ENCODE data around the gene ZCCHC7.
"Not testable (repeated sequence)": the region's sequence is repeated elsewhere in the genome, so short reads cannot be mapped to it uniquely, and the experiment has no call there.

Gene ZCCHC7

DNA sequence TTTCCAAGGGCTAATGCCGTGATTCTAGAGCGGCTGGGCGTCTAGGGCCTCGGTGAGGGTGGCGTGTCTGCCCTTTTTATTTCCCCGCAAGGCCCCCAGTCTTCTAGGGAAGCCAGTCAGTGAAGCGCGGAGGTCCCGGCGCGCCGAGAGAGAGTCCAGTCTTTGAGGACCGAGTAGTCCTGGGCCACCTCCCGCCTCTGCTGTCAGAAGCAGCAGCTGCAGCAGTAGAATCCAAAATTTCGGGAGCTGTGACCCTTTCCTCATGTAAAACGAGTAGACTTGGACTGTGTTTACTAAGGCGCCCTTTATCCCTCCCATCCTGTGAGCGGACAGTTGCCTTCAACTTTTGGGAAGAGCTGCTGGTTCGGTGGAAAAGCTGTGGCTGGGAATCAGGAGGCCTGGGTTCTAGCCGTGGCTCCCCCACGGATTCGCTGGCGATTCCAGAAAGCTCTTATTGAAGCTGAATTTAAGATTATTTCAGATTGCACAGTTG is 515 bp downstream of the ZCCHC7 start:
- DNase-seq (ENCODE audit: low read depth in 2 of 2), result not testable (repeated sequence)

DNA sequence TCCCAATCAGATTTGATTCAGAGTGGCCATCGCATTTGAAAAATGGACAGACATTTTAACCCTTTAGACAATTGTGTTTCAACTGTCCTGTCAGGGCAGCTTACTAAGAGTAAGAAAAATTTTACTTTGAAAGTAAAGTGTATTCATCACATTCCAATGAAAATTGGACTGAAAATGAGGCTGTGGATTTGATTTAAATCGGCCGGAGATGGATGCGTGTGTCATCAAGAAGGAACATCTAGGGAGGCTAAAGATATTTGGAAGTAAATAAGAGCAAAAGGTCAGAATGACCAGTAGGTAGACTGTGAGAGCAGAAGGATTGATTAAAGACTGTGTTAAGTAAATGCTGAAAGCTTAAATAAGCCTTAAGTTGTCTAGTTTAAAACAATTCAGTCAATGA is 1.5 kb downstream of the ZCCHC7 start:
- DNase-seq (ENCODE audit: low read depth in 2 of 2), result no peak

DNA sequence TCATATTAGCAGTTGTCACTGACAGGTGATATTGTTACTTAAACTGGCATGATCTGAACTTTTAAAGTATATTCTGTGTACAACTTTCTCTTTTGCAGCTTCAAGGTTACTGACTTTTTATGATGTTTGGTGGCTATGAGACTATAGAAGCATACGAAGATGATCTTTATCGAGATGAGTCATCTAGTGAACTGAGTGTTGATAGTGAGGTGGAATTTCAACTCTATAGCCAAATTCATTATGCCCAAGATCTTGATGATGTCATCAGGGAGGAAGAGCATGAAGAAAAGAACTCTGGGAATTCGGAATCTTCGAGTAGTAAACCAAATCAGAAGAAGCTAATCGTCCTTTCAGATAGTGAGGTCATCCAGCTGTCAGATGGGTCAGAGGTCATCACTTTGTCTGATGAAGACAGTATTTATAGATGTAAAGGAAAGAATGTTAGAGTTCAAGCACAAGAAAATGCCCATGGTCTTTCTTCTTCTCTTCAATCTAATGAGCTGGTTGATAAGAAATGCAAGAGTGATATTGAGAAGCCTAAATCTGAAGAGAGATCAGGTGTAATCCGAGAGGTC is 5.9 kb downstream of the ZCCHC7 start:
- no peak for DNase-seq (ENCODE audit: low read depth in 2 of 2)

DNA sequence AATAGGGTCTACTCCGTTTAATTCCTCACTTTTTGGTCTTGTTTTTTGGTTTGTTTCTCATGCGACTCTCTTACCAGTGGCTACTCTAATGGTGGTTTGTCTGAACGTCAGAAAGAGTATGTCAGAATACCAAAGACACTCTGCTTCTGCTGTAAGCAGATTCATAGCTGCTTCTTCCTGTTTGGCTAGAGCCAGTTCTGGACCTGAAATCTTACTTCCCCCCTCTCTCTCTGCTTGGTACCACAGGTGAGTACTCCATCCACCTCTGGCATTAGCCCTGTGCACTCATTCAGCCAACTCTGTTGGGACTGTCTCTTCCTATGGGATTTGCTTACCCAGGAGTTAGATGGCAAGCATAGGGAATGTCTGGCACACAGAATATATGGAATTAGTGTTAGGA is 6.6 kb downstream of the ZCCHC7 start:
- DNase-seq (ENCODE audit: low read depth in 2 of 2), result no peak

DNA sequence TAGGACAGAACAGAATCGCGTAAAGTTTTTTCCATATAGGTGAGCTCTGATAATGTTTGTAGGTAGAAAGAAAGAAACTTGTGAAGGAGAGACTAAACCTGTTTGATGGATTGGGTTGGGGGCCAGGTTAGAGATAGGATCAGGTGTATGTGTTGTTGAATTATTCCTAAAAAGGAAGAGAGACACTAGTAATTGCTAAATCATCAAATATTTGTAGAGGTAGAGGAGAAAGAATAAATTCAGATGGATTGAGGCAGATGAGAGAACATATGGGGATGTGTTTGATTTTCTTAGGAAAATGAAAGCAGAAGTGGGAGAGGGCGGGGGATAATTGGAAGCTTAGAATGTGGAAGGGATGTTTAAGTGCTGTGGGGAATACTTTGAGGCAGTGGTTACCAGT is 7.7 kb downstream of the ZCCHC7 start:
- DNase-seq (ENCODE audit: low read depth in 2 of 2), result no peak

DNA sequence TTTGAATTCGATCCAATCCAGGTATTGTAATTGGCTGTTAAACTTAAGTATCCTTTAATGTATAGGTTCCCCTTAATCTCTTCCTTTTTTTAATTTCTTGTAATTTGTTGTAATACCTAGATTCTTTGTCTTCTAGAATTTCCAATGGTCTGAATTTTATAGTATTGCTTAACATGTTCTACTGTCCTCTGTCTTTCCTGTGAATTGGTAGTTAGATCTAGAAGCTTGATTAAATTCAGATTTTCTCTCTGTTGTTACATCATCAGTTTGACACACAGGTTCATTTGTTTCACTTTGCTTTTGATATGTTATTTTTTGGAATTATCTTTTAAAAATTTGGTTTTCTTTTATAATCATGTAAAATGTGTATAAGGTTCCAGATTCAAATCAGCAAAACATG is 13.8 kb downstream of the ZCCHC7 start:
- no peak for DNase-seq (ENCODE audit: low read depth in 2 of 2)

DNA sequence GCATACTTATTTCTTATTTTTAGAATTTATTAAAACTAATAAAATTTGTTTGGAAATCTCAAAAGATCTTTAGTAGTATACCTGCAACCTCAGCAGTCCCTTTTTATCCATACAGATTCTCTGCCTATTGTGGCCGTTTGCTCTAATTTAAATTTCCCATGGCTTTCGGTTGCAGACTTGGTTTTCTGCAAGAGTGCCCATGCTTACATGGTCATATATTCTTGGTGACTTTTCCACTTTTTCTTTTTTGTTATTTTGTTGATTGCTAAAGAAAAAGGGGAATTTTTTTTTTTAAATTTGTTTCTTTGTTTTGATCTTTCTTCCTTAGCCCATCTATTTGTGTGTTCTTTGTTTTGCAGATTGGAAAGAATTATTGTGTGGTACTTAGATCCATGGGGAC is 20.6 kb downstream of the ZCCHC7 start:
- DNase-seq (ENCODE audit: low read depth in 2 of 2), result no peak

DNA sequence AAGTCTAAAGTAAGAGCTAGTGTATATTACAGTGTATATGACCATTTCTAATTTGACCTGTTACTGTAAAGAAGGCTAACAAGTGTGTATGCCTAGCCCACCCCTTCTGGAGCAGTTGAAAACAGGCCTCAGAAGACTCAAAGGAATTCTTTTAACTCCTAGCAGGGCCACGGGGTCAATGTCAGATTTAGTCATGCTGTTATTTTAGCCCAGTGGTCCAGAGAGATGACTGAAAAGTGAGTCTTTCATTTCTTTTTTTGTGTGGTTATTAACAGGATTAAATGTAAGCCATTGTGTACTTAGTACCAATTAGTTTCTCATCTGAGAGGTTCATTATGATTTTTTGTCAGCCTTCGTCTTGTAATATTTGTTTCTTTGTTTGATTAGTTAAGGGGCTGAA is 24.4 kb downstream of the ZCCHC7 start:
- DNase-seq (ENCODE audit: low read depth in 2 of 2), result no peak

DNA sequence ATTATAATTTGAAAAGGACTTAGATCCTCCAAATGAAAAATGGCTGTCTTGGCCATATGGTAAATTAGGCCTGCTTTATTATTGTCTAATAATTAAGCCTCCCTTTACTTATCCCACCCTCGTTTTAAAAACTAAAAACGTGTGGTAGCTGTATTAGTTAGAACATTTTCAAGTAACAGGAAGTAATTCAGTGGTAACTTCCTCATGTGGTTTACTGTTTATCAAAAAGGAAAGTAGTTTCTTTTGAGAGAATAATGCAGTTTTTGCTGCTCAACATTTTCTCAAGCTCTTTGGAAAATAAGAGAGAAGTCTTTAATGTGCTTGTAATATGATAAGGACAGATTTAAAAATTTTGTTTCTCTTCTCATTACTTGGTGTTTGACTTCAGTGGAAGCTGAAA is 26.0 kb downstream of the ZCCHC7 start:
- no peak for DNase-seq (ENCODE audit: low read depth in 2 of 2)

DNA sequence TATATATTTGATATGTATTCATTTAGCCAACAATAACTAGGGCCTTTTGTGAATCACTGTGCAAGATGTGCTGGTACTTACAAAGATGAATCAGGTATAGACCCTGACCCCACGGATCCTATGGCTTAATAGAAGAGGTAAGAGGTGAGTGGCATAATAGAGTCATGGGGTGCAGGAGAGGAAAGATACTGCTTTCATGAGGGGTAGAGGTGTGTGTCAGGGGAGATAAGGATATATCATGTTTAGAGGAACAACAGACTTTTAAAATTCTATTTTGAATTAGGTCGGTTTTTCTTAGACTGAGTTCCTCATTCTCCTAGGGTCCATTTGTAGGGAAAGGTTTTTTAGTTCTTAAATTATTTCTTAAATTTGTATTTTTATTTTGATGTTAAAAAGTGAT is 27.8 kb downstream of the ZCCHC7 start:
- no peak for DNase-seq (ENCODE audit: low read depth in 2 of 2)

DNA sequence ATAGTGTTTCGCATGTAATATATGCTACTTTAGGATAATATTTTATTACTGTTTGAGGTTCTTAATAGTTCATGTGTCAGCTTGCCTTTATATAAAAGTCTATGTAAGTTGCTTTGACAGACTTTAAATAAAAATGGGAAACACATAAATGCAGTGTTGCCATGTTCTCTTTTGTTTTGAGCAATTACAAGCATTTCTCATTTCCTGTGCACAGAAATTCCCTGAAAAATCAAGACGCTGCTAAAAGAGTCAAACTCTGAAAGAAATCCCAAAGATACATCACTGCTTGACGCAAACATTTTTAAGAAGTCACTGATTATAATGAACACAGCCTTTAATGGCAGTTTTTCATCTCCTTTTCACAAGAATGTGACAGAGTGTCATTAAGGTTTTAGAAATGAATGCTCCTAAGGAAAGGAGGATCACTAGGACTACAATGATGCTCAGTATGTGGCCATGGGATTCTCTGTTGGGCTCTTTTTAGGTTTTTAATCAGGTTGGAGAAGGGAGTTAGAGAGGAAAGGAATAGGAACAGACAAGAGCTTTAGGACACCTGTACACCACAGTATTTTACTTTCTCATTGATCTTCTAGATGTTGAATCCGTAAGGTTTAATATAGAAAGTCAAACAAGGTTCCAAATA is 29.4 kb downstream of the ZCCHC7 start:
- no peak for DNase-seq (ENCODE audit: low read depth in 2 of 2)

DNA sequence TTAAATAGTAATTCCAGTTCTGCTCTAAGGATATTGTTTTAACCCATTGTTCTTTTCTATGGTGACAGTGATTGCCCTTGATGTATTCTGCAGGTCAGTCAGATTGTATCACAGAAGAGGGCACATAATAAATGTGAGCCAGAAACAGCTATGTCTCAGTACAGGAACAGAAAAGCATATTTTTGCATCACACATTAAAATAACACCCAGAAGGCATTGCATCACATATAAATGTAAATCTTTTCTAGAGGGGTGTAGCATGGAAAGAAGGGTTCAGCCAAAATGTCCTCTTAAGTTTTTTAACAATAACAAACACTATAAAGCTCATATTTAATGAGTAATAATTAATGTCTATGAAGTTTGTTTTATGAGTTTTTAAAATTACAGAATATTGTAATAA is 30.0 kb downstream of the ZCCHC7 start:
- no peak for DNase-seq (ENCODE audit: low read depth in 2 of 2)

DNA sequence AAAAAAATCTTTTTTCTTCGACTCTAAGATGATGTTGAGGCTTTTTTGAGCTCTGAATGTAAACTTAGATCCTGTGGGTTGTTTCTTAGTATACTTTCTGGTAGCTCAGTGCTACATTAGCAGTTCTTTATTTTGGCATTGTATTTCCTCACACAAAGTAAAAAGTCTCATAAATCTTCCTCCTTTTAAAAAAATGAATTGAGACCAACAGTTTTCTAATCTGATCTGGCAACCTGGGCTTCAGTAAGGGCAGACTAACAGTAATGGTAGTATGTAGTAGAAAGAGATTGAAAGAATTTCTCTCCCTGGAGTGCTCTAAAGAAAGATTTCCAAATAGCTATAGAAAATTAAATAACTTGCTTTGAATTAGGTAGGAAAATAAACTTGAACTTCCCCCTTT is 31.4 kb downstream of the ZCCHC7 start:
- DNase-seq (ENCODE audit: low read depth in 2 of 2), result no peak

DNA sequence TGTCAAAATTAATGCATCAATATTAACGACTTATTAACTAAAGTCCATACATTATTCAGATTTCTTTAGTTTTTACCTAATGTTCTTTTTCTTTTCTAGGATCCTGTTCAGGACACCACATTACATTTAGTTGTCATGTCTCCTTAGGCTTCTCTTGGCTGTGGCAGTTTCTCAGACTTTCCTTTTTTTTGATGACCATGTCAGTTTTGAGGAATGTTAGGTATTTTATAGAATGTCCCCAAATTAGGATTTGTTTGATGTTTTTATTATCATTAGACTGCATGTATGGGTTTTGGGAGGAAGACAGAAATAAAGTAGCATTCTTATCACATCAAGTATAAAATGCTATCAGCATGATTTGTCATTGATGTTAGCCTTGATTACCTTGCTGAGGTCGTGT is 32.0 kb downstream of the ZCCHC7 start:
- no peak for DNase-seq (ENCODE audit: low read depth in 2 of 2)

DNA sequence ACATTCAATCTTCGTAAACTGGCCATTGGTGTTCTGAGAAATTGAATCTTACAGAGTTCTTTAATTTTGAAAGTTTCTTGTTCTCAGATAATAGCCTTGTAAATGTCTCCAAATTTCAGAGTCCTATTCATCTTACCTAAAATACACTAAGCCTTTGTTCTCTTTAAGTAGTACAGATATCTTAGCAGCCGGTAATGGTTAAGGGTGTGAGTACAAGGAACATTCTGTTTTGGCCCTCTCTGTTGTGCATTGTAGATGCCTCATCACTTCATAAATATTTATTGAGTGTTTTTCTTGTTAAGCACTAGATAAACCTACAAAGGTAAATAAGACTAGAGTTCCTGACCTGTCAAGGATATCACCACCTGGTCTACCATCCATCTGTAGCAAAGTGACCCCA is 35.2 kb downstream of the ZCCHC7 start:
- DNase-seq (ENCODE audit: low read depth in 2 of 2), result no peak

DNA sequence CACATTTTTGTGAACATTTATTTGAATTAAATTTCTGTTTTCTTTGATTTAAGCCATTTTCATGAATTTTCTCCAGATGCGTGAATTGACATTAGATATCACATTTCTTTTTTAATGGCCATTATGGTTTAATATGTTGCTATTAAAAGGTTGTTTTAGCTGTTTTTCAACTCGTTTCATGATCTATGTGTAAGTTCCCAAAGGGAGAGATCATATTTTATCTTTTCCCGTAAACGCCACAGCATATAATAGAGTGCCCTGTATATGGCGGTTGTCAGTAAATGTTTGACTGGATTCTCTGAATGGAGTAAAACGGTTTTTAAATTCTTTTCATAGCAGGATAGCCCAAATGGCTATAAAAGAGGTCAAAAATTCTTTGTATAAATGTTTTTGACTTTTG is 35.8 kb downstream of the ZCCHC7 start:
- no peak for DNase-seq (ENCODE audit: low read depth in 2 of 2)

DNA sequence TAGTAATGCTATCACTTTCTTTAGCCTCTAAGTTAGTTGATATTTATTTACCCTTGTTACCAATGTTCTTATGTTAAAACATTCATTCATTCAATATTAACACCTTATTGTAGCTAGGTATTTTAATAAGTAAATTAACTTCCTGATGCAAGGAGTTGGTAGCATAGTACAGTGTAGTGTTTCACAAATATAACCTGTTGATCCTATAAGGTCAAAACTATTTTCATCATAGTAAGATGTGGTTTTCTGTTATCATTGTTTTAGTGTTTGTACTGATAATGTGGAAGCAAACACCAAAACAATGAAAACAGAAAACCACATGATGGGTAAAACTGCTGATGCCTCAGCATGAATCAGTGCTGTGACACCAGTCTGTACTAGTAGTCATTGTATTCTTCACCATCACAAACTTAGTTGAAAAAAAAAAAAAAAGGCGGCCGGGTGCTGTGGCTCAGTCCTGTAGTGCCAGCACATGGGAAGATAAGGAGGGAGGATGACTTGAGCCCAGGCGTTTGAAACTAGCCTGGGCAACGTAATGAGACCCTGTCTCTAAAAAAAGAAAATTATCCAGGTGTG is 36.5 kb downstream of the ZCCHC7 start:
- DNase-seq (ENCODE audit: low read depth in 2 of 2), result no peak

DNA sequence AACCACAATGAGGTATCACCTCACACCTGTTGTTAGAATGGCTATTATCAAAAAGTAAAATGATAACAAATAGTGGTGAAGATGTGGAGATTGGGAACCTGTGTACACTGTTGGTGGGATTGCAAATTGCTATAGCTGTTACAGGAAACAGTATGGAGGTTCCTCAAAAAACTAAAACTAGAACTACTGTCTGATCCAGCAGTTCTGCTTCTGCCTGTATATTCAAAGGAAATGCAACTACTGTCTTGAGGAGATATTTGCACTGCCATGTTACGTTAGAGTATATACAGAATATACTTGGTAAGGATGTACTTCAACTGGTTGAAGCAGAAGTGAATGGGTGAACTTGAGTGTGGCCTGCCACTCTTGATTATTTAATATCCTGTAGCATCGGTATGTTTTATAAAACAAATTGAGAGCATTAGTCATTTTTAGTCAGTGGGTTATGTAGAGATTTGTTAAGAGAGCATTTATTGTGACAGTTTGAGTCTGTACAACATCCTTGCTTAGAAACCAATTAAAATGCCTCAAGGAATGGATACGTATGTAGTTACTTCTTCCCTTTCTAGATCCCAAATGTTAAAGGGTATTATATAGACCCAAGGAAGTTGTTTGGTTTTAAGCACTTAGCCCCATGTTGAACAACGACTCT is 37.5 kb downstream of the ZCCHC7 start:
- no peak for DNase-seq (ENCODE audit: low read depth in 2 of 2)

DNA sequence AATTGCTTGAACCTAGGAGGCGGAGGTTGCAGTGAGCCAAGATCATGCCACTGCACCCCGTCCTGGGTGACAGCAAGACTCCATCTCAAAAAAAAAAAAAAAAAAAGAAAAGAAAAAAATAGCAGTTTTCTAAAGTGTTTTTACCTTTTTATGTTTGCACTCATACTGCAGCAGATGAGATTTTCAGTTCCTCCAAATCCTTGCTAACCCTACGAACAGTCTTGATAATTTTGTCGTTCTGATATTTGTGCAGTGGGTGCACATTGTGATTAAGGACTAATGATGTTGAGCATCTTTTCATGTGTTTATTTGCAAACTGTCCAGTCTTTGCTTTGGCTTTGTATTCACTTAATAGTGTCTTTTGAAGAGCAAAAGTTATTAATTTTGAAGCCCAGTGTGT is 42.9 kb downstream of the ZCCHC7 start:
- DNase-seq (ENCODE audit: low read depth in 2 of 2), result no peak

DNA sequence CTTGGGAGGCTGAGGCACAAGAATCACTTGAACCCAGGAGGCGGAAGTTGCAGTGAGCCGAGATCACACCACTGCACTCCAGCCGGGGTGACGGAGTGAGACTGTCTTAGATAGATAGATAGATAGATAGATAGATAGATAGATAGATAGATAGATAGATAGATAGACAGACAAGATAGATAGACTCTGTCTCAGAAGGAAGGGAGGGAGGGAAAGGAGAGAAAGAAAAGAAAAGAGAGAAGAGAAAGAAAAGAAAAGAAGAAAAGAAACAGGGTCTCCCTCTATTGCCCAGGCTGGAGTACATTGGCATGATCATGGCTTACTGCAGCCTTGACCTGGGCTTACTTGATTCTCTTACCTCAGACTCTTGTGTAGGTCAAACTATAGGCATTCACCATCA is 44.0 kb downstream of the ZCCHC7 start:
- not testable (repeated sequence) for DNase-seq (ENCODE audit: low read depth in 2 of 2)

DNA sequence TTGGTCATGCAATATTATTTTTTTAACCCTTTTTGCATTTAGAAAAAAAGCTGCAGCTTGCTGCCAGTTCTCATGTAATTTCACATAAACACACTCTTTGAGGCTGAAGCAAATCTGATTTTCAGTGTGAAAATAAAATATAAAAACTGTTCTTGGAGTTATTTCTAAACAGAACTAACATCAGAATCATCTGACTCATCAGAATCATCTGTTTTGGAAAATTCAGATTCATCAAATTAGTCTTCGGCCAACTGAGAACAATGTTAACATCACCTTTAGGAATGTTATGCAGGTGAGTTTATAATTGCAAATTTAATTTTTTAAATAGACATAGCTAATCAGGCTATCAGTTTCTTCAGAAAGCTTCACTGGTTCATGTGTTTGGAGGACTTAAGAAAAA is 45.3 kb downstream of the ZCCHC7 start:
- no peak for DNase-seq (ENCODE audit: low read depth in 2 of 2)

DNA sequence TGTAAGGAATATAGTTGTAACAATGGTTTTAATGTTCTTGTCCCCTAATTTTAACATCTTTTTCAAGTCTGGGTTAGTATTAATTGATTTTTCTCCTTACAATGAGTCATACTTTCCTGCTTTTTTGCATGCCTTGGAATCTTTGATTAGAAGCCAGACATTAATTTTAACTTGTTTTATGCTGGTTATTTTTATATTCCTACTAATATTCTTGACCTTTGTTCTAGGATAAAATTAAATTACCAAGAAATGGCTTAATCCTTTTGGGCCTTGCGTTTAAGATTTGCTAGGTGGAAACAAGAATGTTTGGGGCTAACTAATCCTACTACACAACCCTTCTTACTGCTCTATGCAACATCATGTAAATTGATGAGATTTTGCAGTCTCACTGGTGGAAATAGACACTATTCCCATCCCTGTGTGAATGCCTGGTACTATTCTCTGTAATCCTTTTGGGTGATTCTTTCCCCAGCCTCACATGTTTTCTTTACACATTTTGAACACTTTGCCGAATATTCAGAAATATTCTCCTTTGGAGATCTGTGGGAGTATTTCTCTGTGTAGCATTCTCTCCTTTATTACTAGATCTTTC is 47.2 kb downstream of the ZCCHC7 start:
- DNase-seq (ENCODE audit: low read depth in 2 of 2), result no peak

DNA sequence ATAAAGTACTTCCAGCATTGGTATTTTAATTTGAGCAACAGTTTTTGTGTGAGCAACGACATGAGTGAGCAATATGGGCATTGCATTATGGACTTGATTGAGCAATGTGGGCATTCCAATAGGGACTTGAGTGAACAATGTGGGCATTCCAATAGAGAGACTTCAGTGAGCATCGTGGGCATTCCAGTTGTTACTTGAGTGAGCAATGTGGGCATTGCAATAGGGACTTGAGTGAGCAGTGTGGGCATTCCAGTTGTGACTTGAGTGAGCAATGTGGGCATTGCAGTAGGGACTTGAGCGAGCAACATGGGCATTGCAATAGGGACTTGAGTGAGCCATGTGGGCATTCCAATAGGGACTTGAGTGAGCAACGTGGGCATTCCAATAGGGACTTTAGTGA is 52.2 kb downstream of the ZCCHC7 start:
- no peak for DNase-seq (ENCODE audit: low read depth in 2 of 2)
